ENCODE results near the gene GALNT18. TPM values are rescaled to one million over a fixed set of nuclear protein-coding genes. Genes with fewer than 3 reads are reported as not detected.

GALNT18 gene
- total and polyA plus RNA-seq, 2 experiments from 2014 or later: 4.3 to 10.8 TPM

DNA sequence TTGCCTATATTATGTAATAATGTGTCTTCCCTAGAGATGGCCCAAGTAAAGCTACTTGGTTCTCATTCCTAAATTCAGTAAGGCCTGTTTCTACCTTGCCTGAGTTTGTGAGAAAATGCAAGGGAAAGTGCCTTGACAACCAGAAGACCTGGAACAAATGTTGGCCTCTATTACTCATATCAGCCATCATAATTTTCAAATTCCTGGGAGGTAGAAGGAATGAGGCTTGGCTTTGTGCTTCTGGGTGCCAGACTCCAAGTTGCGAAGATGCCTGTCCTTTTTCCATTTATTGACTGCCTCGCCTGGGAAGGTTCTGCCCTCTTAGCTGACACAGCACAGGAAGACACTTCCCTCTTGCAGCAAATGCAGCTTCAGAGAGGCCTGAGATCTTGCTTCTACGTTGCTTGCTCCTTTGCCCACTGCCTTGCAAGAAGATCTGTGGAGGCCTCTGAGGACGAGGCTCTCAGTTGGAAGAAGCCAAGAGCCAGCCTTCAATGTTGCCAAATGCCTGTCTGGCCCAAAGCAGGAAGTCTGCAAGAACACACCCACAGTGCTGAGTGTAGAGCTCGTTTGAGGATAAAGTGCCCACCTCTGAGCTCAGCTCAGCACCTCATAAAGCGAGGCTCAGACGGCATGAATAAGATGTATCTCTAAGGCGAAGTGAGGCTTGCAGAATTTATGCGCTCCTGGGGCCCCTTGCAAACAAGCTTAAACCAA is 120.1 kb downstream of the GALNT18 start:
- H2AFZ ChIP-seq: no peak overlapping the region
- Mint-ChIP-seq H3K36me3 (ENCODE audit: low read depth) (no peaks in the 10 kb centered on the region), H3K27me3 (ENCODE audit: insufficient read depth, low read depth, poor library complexity) (peaks cover 6% of the 10 kb centered on the region), H3K4me3 (no peak overlapping the region), H3K27ac (0 out of 2 replicates have a peak overlapping the region, but pooled peaks have one; percentile 45), H3K9me3 (no peaks in the 10 kb centered on the region), H3K4me1 (peaks cover 22% of the 10 kb centered on the region)
- H3K27me3 ChIP-seq (ENCODE audit: insufficient read depth): no peaks in the 10 kb centered on the region
- H3K4me2 ChIP-seq: 0 out of 2 replicates have a peak overlapping the region, but pooled peaks have one; percentile 32
- no peaks in the 10 kb centered on the region for H3K79me2 ChIP-seq (replicated peaks; ENCODE audit: insufficient read depth)
- H3K27ac ChIP-seq (ENCODE audit: low read depth): no peak overlapping the region
- no peak for TF ChIP-seq STAT1 (IDR thresholded peaks at IDR 0.05; ENCODE audit: unreplicated experiment)
- TF ChIP-seq, protein P1, sequence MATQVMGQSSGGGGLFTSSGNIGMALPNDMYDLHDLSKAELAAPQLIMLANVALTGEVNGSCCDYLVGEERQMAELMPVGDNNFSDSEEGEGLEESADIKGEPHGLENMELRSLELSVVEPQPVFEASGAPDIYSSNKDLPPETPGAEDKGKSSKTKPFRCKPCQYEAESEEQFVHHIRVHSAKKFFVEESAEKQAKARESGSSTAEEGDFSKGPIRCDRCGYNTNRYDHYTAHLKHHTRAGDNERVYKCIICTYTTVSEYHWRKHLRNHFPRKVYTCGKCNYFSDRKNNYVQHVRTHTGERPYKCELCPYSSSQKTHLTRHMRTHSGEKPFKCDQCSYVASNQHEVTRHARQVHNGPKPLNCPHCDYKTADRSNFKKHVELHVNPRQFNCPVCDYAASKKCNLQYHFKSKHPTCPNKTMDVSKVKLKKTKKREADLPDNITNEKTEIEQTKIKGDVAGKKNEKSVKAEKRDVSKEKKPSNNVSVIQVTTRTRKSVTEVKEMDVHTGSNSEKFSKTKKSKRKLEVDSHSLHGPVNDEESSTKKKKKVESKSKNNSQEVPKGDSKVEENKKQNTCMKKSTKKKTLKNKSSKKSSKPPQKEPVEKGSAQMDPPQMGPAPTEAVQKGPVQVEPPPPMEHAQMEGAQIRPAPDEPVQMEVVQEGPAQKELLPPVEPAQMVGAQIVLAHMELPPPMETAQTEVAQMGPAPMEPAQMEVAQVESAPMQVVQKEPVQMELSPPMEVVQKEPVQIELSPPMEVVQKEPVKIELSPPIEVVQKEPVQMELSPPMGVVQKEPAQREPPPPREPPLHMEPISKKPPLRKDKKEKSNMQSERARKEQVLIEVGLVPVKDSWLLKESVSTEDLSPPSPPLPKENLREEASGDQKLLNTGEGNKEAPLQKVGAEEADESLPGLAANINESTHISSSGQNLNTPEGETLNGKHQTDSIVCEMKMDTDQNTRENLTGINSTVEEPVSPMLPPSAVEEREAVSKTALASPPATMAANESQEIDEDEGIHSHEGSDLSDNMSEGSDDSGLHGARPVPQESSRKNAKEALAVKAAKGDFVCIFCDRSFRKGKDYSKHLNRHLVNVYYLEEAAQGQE (IDR thresholded peaks at IDR 0.05; ENCODE audit: unreplicated experiment): no peak
- TF ChIP-seq ZNF331 (CRISPR knock-in tag; IDR thresholded peaks at IDR 0.05; ENCODE audit: low read depth): no peak
- no peak for TF ChIP-seq CREB1 (CRISPR knock-in tag; IDR thresholded peaks at IDR 0.05; ENCODE audit: low read depth)
- TF ChIP-seq, protein P2, sequence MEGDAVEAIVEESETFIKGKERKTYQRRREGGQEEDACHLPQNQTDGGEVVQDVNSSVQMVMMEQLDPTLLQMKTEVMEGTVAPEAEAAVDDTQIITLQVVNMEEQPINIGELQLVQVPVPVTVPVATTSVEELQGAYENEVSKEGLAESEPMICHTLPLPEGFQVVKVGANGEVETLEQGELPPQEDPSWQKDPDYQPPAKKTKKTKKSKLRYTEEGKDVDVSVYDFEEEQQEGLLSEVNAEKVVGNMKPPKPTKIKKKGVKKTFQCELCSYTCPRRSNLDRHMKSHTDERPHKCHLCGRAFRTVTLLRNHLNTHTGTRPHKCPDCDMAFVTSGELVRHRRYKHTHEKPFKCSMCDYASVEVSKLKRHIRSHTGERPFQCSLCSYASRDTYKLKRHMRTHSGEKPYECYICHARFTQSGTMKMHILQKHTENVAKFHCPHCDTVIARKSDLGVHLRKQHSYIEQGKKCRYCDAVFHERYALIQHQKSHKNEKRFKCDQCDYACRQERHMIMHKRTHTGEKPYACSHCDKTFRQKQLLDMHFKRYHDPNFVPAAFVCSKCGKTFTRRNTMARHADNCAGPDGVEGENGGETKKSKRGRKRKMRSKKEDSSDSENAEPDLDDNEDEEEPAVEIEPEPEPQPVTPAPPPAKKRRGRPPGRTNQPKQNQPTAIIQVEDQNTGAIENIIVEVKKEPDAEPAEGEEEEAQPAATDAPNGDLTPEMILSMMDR (conservative IDR thresholded peaks at IDR 0.05; ENCODE audit: low read depth in 2 of 2): no peak
- no peak for TF ChIP-seq JUNB (IDR thresholded peaks at IDR 0.05; ENCODE audit: unreplicated experiment)
- H3F3A ChIP-seq (replicated peaks; ENCODE audit: low read depth): no peaks in the 10 kb centered on the region
- DNase-seq (ENCODE audit: low spot score) (no peak), ATAC-seq (peak; percentile 33)
- H3K36me3 ChIP-seq (ENCODE audit: insufficient read depth): no peaks in the 10 kb centered on the region
- no peak overlapping the region for H3K4me3 ChIP-seq
- H3K9me2 ChIP-seq (ENCODE audit: insufficient read depth): no peaks in the 10 kb centered on the region
- H4K20me1 ChIP-seq (replicated peaks; ENCODE audit: insufficient read depth): no peaks in the 10 kb centered on the region
- H3K4me1 ChIP-seq (ENCODE audit: insufficient read depth): peaks cover 17% of the 10 kb centered on the region

DNA sequence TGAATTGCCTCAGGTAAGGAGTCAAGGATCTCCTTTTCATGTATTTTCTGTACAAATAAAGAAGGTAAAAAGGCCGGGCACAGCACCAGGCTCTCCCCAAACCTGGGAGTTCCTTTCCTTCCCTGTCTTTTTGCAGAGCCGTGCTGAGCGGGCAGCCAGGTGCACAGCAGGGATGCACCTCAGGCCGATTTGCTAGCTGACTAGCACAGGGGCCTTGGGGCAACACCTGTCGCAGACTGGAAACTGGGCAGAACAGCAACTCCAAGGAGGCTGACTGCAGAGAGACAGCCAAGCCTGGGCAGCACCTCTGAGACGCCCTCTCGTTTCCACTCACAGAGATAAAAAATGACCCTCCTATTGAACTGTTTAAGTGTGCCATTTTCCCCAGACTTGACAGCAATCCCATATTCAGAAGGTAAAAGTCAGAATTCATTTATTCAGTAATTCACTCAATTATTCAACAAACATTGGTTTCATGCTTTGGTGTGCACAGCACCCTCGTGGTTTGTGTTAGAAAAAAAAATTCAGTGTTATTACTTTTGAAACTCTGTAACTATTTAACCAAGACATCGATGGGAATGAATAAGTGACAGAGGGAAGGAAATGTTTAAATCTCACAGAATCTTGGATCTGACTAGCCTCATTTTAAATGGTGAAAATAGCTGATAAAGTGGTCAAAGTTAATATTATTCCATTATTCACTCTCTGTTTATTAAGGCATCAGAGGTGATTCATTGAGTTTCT is 120.9 kb downstream of the GALNT18 start:
- no peak overlapping the region for H3K27ac Mint-ChIP-seq
- H3K4me2 ChIP-seq: no peak overlapping the region
- no peak overlapping the region for H3K4me3 ChIP-seq
- no peaks in the 10 kb centered on the region for H3K79me2 ChIP-seq (replicated peaks; ENCODE audit: insufficient read depth)
- H3K27me3 ChIP-seq (ENCODE audit: insufficient read depth): no peaks in the 10 kb centered on the region
- peak; percentile 93 for ATAC-seq
- H2AFZ ChIP-seq: no peak overlapping the region
- no peaks in the 10 kb centered on the region for H3K9me3 Mint-ChIP-seq
- H3K4me1 ChIP-seq (ENCODE audit: insufficient read depth): peaks cover 17% of the 10 kb centered on the region
- no peak overlapping the region for H3K27ac ChIP-seq (ENCODE audit: low read depth)
- no peaks in the 10 kb centered on the region for H3F3A ChIP-seq (replicated peaks; ENCODE audit: low read depth)
- H3K4me3 Mint-ChIP-seq: no peak overlapping the region
- H3K27me3 Mint-ChIP-seq (ENCODE audit: insufficient read depth, low read depth, poor library complexity): peaks cover 6% of the 10 kb centered on the region
- no peaks in the 10 kb centered on the region for H3K36me3 Mint-ChIP-seq (ENCODE audit: low read depth)
- H4K20me1 ChIP-seq (replicated peaks; ENCODE audit: insufficient read depth): no peaks in the 10 kb centered on the region
- no peaks in the 10 kb centered on the region for H3K36me3 ChIP-seq (ENCODE audit: insufficient read depth)
- H3K9me2 ChIP-seq (ENCODE audit: insufficient read depth): no peaks in the 10 kb centered on the region
- peaks cover 22% of the 10 kb centered on the region for H3K4me1 Mint-ChIP-seq
- peak; percentile 43 for DNase-seq (ENCODE audit: low spot score)
- no peak for TF ChIP-seq ZNF331 (CRISPR knock-in tag; IDR thresholded peaks at IDR 0.05; ENCODE audit: low read depth)
- TF ChIP-seq EZH2 (IDR thresholded peaks at IDR 0.05; ENCODE audit: low read depth, unreplicated experiment): no peak
- no peak for TF ChIP-seq POLR2AphosphoS5 (IDR thresholded peaks at IDR 0.05; ENCODE audit: low read depth)
- TF ChIP-seq, protein P2 (conservative IDR thresholded peaks at IDR 0.05; ENCODE audit: low read depth in 2 of 2): no peak
- no peak for TF ChIP-seq CREB1 (CRISPR knock-in tag; IDR thresholded peaks at IDR 0.05; ENCODE audit: low read depth)
